ENCODE measurements around the gene NEURL1B.

DNA sequence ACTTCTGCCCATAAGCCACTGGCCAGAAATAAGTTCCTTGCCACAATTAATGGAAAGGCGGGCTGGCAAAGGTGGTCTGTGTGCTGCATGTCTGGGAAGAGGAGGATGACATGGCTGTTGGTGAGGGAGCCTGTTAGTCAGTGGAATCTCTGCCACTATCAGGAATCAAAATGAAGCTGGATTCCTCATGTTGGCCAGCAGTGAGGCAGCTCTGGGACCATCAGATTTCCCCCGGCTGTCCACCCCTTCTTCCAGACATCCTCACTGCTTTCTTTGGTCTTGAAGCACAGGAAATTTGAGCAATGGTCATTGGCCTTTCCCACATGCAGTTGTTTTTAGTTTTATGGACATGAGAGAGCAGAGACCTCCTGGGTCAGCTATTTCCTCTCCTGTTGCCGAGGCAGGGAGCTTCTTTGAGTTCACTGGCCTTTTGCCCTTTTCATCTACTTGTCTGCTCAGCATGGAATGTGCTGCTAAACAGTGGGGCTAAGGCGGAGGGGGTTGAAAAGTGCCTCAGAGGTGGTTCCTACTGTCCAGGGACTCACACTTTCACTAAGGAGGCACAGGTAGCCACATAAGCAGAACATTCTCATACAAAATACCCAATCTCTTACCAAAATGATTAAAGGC, 34.8 kb upstream of the NEURL1B start:
- TF ChIP-seq, protein P1, sequence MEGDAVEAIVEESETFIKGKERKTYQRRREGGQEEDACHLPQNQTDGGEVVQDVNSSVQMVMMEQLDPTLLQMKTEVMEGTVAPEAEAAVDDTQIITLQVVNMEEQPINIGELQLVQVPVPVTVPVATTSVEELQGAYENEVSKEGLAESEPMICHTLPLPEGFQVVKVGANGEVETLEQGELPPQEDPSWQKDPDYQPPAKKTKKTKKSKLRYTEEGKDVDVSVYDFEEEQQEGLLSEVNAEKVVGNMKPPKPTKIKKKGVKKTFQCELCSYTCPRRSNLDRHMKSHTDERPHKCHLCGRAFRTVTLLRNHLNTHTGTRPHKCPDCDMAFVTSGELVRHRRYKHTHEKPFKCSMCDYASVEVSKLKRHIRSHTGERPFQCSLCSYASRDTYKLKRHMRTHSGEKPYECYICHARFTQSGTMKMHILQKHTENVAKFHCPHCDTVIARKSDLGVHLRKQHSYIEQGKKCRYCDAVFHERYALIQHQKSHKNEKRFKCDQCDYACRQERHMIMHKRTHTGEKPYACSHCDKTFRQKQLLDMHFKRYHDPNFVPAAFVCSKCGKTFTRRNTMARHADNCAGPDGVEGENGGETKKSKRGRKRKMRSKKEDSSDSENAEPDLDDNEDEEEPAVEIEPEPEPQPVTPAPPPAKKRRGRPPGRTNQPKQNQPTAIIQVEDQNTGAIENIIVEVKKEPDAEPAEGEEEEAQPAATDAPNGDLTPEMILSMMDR (IDR thresholded peaks at IDR 0.05 in 4 of 5, conservative IDR thresholded peaks at IDR 0.05 in 1 of 5) = no peak
- no peak for TF ChIP-seq POLR2A (IDR thresholded peaks at IDR 0.05)

All from gastrocnemius medialis (tissue), 4 donors.